Skeletal muscle satellite cell (primary cell): ENCODE data around the gene MN1.

Experiments
- H3K27me3 ChIP-seq: 2 replicates; pipeline ENCODE4 v1.7.0; 2013; ENCODE audit warnings: low read length; ENCODE audit not compliant: control insufficient read depth, insufficient read depth
- H3K36me3 ChIP-seq: 2 replicates; pipeline ENCODE4 v1.7.0; 2013; ENCODE audit warnings: mild to moderate bottlenecking, control low read depth, low read length; ENCODE audit not compliant: insufficient read depth
- H3K4me1 ChIP-seq: 2 replicates; pipeline ENCODE4 v1.7.0; 2013; ENCODE audit warnings: low read length; ENCODE audit not compliant: control insufficient read depth, insufficient read depth
- H3K4me2 ChIP-seq: 2 replicates; pipeline ENCODE4 v1.7.0; 2013; ENCODE audit warnings: mild to moderate bottlenecking, low read length
- H3K4me3 ChIP-seq: 2 replicates; pipeline ENCODE4 v1.7.0; 2013; ENCODE audit warnings: low read length
- H3K9ac ChIP-seq: 2 replicates; pipeline ENCODE4 v1.7.0; 2013; ENCODE audit warnings: mild to moderate bottlenecking, low read depth, low read length, moderate library complexity
- H3K9me3 ChIP-seq: replicated peaks from 2 replicates; pipeline ENCODE4 v1.7.0; 2013; ENCODE audit warnings: mild to moderate bottlenecking, control low read depth, low read length

MN1 gene

GRCh38 chr22:27840436-27840835 lies 38.9 kb upstream of the MN1 start:
- H3K9ac ChIP-seq, result no peak overlapping the region
- peaks cover 3% of the 10 kb centered on the region for H3K36me3 ChIP-seq

DNA sequence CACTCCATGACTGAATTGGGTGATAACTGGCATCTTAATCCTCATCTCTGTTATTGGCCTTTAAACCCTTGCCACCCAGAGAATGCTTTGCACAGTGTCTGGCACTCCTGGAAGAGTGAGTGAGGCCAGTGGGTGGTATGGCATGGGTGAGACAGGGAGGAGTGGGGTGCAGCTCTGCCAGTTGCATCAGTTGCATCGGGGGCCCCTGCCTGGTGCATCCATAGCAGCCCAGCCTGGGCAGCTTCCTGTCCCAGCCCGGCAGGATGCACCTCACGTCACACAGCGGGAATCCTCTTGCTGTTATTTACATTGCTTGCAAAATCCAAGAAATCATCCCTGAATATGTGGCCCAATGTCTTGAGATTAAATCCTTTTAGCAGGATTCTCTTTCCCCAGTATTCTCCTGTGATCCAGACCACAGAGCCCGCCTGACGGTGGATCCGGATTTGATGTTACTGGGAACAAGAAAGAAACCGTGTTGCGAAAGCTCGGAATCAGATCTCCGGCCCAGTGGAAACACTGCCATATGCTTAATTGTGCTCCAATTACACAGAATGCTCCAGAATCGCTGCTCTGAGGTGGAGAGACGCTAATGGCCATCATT lies 37.6 kb upstream of the MN1 start:
- no peak overlapping the region for H3K9ac ChIP-seq
- H3K4me3 ChIP-seq, result no peak overlapping the region
- no peaks in the 10 kb centered on the region for H3K27me3 ChIP-seq

More at GRCh38 chr22:27840436-27840835, 38.9 kb upstream of the MN1 start:
- H3K4me2 ChIP-seq, result no peak overlapping the region
- no peaks in the 10 kb centered on the region for H3K4me1 ChIP-seq
- no peak overlapping the region for H3K4me3 ChIP-seq
- H3K27me3 ChIP-seq, result no peaks in the 10 kb centered on the region
- H3K9me3 ChIP-seq, result no peaks in the 10 kb centered on the region

GRCh38 chr22:27836181-27836580 lies 34.6 kb upstream of the MN1 start:
- Histone ChIP-seq H3K9ac (no peak overlapping the region), H3K4me1 (no peaks in the 10 kb centered on the region), H3K9me3 (no peaks in the 10 kb centered on the region), H3K36me3 (no peaks in the 10 kb centered on the region), H3K27me3 (no peaks in the 10 kb centered on the region), H3K4me2 (no peak overlapping the region), H3K4me3 (no peak overlapping the region)

More for the DNA sequence above, 37.6 kb upstream of the MN1 start:
- H3K9me3 ChIP-seq, result no peaks in the 10 kb centered on the region
- H3K4me2 ChIP-seq, result no peak overlapping the region
- H3K36me3 ChIP-seq, result no peaks in the 10 kb centered on the region
- H3K4me1 ChIP-seq, result no peaks in the 10 kb centered on the region

- no peaks in the 10 kb centered on the region for H3K27me3 ChIP-seq
- no peak overlapping the region for H3K4me3 ChIP-seq
- H3K4me1 ChIP-seq, result no peaks in the 10 kb centered on the region
- H3K9ac ChIP-seq, result no peak overlapping the region
- H3K9me3 ChIP-seq, result no peaks in the 10 kb centered on the region
- no peak overlapping the region for H3K4me2 ChIP-seq
- H3K36me3 ChIP-seq, result no peaks in the 10 kb centered on the region
These were observed 33.9 kb upstream of the MN1 start for GRCh38 chr22:27835446-27835845.

DNA sequence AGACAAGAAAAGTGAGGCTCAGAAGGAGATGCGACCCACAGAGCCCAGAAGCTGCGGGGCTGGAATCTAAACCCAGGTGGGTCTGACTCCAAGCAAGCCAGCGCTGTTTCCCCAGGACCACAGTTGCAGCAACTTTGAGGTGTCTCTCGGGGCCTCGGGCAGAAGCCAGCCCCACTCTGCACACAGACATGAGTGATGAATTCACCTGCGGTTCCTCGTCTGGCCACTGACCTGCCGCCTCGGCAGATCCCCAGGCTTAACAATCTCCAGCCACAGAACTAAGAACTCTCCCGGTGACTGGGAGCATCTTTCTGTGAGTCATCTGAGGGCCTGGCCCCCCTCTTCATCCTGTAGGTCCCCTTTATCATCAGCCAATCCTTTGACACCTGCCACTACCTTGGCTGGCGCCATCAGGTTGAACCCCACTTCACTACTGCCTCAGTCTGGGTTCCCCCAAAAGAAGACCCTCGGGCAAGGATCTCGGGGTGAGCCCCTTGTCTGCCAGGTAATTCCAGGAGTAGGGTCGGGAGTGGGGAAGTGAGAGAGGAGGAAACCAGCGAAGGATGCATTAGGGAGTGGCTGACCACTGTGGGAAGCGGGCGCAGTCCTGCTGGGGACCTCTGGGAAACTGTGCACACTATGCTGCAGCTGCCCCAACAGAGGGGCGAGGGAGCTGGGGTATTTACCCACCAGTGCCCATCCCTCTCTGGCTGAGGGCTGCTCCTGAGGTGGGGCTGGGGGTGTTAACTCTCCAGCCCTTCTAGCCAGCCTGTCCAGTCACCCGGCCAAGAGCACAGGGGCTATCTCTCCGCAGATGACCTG lies 33.0 kb upstream of the MN1 start:
- Histone ChIP-seq H3K4me1 (no peaks in the 10 kb centered on the region), H3K4me2 (no peak overlapping the region), H3K4me3 (no peak overlapping the region), H3K9ac (no peak overlapping the region), H3K27me3 (no peaks in the 10 kb centered on the region), H3K9me3 (no peaks in the 10 kb centered on the region), H3K36me3 (no peaks in the 10 kb centered on the region)

DNA sequence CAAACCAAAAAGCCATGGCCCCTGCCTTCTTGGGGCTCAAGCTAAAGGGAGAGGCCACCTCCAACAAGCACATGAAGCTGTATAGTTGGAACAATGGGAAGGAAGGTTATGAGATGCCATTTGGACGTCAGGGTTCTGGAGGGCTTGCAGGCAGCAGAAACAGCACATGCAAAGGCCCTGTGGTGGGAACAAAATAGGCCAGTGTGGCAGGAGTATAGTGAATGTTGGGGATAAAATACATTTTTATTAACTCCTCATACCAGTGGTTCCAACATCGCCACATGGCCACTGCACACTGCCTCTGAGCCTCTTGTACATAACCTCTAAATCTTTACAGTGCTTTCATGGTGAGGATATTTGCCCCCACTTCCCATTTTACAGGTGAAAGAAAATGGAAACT lies 32.2 kb upstream of the MN1 start:
- Histone ChIP-seq H3K9me3 (no peaks in the 10 kb centered on the region), H3K4me1 (no peaks in the 10 kb centered on the region), H3K4me2 (no peak overlapping the region), H3K36me3 (no peaks in the 10 kb centered on the region), H3K4me3 (no peak overlapping the region), H3K9ac (no peak overlapping the region), H3K27me3 (no peaks in the 10 kb centered on the region)

DNA sequence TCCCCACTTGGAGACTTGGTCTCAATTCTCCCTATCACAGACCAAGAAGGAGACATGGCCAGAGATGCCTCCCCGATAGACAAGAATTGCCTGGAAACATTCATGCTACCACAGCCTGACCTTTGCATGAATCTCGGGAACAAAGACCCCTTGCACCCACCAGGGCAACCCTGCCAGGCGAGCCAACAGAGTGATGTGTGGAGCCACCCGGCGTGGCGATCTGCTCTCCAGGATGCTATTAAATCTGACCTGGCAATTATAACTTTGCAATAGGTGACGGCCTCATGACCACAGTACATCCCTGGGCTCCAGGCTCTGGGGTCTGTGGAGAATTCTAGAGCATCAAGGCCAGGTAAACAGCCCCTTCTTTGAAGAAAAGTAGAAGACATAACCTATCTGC lies 31.1 kb upstream of the MN1 start:
- Histone ChIP-seq H3K9ac (no peak overlapping the region), H3K36me3 (no peaks in the 10 kb centered on the region), H3K4me1 (no peaks in the 10 kb centered on the region), H3K4me2 (no peak overlapping the region), H3K9me3 (no peaks in the 10 kb centered on the region), H3K4me3 (no peak overlapping the region), H3K27me3 (no peaks in the 10 kb centered on the region)

DNA sequence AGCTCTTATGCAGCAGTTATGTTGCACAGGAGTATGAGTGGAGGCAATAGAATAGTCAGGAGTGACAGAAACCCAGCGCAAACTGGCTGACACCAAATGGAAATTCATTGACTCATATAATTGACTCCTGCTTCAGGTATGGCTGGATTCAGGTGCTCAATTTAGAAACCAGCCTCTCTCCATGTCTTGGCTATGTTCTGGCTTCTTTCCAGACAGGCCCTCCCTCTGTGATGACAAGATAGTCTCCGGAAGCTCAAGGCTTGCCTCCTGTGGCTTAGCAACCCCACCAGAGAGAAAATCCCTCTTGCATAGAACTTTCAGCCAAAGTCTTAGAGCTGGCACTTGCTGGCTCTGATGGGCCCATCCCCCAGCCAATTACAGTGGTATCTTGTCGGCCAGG lies 28.1 kb upstream of the MN1 start:
- Histone ChIP-seq H3K4me2 (no peak overlapping the region), H3K27me3 (no peaks in the 10 kb centered on the region), H3K9me3 (no peaks in the 10 kb centered on the region), H3K4me3 (no peak overlapping the region), H3K4me1 (no peaks in the 10 kb centered on the region), H3K36me3 (no peaks in the 10 kb centered on the region), H3K9ac (no peak overlapping the region)

- H3K4me3 ChIP-seq, result no peak overlapping the region
- H3K4me1 ChIP-seq, result no peaks in the 10 kb centered on the region
- no peak overlapping the region for H3K9ac ChIP-seq
- H3K4me2 ChIP-seq, result no peak overlapping the region
- no peaks in the 10 kb centered on the region for H3K36me3 ChIP-seq
- no peaks in the 10 kb centered on the region for H3K27me3 ChIP-seq
- no peaks in the 10 kb centered on the region for H3K9me3 ChIP-seq
These were observed 26.3 kb upstream of the MN1 start for GRCh38 chr22:27827604-27828587.

GRCh38 chr22:27825174-27825573 lies 23.6 kb upstream of the MN1 start:
- H3K4me3 ChIP-seq, result no peak overlapping the region
- H3K36me3 ChIP-seq, result no peaks in the 10 kb centered on the region
- no peaks in the 10 kb centered on the region for H3K4me1 ChIP-seq
- no peak overlapping the region for H3K9ac ChIP-seq
- H3K27me3 ChIP-seq, result no peaks in the 10 kb centered on the region
- H3K9me3 ChIP-seq, result no peaks in the 10 kb centered on the region
- H3K4me2 ChIP-seq, result no peak overlapping the region

GRCh38 chr22:27823221-27823620 lies 21.7 kb upstream of the MN1 start:
- no peak overlapping the region for H3K4me3 ChIP-seq
- H3K9ac ChIP-seq, result no peak overlapping the region
- H3K9me3 ChIP-seq, result no peaks in the 10 kb centered on the region
- no peaks in the 10 kb centered on the region for H3K36me3 ChIP-seq
- H3K4me1 ChIP-seq, result no peaks in the 10 kb centered on the region
- no peak overlapping the region for H3K4me2 ChIP-seq
- H3K27me3 ChIP-seq, result peaks cover 3% of the 10 kb centered on the region
